Endodermal cell (in vitro differentiated cells): ENCODE measurements around the gene TMED4. TPM values are rescaled to one million over a fixed set of nuclear protein-coding genes. Genes with fewer than 3 reads are reported as not detected.

Source experiments
- DNase-seq: peaks from one replicate; pipeline ENCODE4 v3.0.0-alpha.2; 2017
- H3K27ac ChIP-seq: 2 replicates; pipeline ENCODE4 v1.5.1; 2013; ENCODE audit warnings: mild to moderate bottlenecking, low read depth, low read length, moderate library complexity
- H3K27me3 ChIP-seq: 2 replicates; pipeline ENCODE4 v1.6.1; 2013; ENCODE audit warnings: mild to moderate bottlenecking, low read length, moderate library complexity; ENCODE audit not compliant: insufficient read depth, control insufficient read depth, poor library complexity, severe bottlenecking
- H3K36me3 ChIP-seq: 2 replicates; pipeline ENCODE4 v1.7.0; 2013; ENCODE audit warnings: mild to moderate bottlenecking, low read length, moderate library complexity; ENCODE audit not compliant: control insufficient read depth, insufficient read depth
- H3K4me1 ChIP-seq: one replicate; pipeline ENCODE4 v1.7.0; 2013; ENCODE audit warnings: low read length; ENCODE audit not compliant: control insufficient read depth, insufficient read depth
- H3K4me3 ChIP-seq: 2 replicates; pipeline ENCODE4 v1.5.1; 2013; ENCODE audit warnings: mild to moderate bottlenecking, low read length, moderate library complexity
- H3K9ac ChIP-seq: 2 replicates; pipeline ENCODE4 v1.6.1; 2013; ENCODE audit warnings: mild to moderate bottlenecking, low read length, moderate library complexity; ENCODE audit not compliant: poor library complexity, severe bottlenecking; ENCODE audit errors: extremely low read depth
- H3K9me3 ChIP-seq: 2 replicates; pipeline ENCODE4 v1.6.1; 2013; ENCODE audit warnings: mild to moderate bottlenecking, low read length, moderate library complexity; ENCODE audit not compliant: control insufficient read depth
- H3K27ac Mint-ChIP-seq: 2 replicates; pipeline ENCODE4 v1.8.0; 2020; ENCODE audit warnings: mixed read lengths
- H3K27me3 Mint-ChIP-seq: 2 replicates; pipeline ENCODE4 v1.8.0; 2021; ENCODE audit warnings: mild to moderate bottlenecking, mixed read lengths; ENCODE audit not compliant: insufficient read depth
- H3K36me3 Mint-ChIP-seq: 2 replicates; pipeline ENCODE4 v1.8.0; 2020; ENCODE audit warnings: low read depth, mixed read lengths
- H3K4me1 Mint-ChIP-seq: 2 replicates; pipeline ENCODE4 v1.8.0; 2020; ENCODE audit warnings: mixed read lengths
- H3K4me3 Mint-ChIP-seq: 2 replicates; pipeline ENCODE4 v1.8.0; 2020; ENCODE audit warnings: mild to moderate bottlenecking, moderate library complexity, mixed read lengths
- H3K9me3 Mint-ChIP-seq: 2 replicates; pipeline ENCODE4 v1.8.0; 2020; ENCODE audit warnings: mild to moderate bottlenecking, mixed read lengths
- CTCF ChIP-seq: fragments of 200-600 bp; sonication (generic); conservative IDR thresholded peaks from 2 replicates; pipeline ENCODE4 v1.5.0; 2021; ENCODE audit warnings: antibody characterized with exemption, mild to moderate bottlenecking
- WGBS, 2 experiments: methylation state at CpG; one replicate each; pipeline versions ENCODE4 v1.1.5 to v1.1.7; 2013; ENCODE audit warnings: missing lambda C conversion rate in 2 of 2, mixed read lengths in 1 of 2; ENCODE audit not compliant: insufficient coverage in 1 of 2, insufficient read length in 1 of 2; 5-methylcytosine and 5-hydroxymethylcytosine counted together
- long read RNA-seq, 4 experiments: library from polyadenylated mRNA in 2 of 4; library from RNA in 1 of 4; library from capped mRNA in 1 of 4; stranded (forward) in 3 of 4; unstranded in 1 of 4; transcript quantifications; one replicate each; pipeline ENCODE4 v2.0.0, GENCODE V29; 2020 to 2021; ENCODE audit warnings: inconsistent platforms in 1 of 4
- polyA plus RNA-seq, 2 experiments: library from polyadenylated mRNA; stranded (reverse); fragments of 50-300 nt; gene quantifications; one replicate each; pipeline ENCODE4 v1.2.3, GENCODE V29; 2013
- total RNA-seq, 2 donors: library from RNA; stranded (reverse); fragmentation: NEBNext Ultra II Directional in 1 of 2; extraction: Animal tissue kit (Norgen Biotek cat#: 25700) in 1 of 2; gene quantifications; 2 replicates in 1 of 2; 3 replicates in 1 of 2; pipeline ENCODE4 v1.2.1, GENCODE V29; 2021

The TMED4 gene
- 100 to 1,000 TPM in 1 of 2 donors, 10 to 100 TPM in 1; 75.4 to 109 TPM for total RNA-seq
- polyA plus RNA-seq (2013, experiment 1 of 2): 105 TPM
- polyA plus RNA-seq (2013, experiment 2 of 2): 95.6 TPM
- long read RNA-seq, experiment 1, partial matches to known transcripts: 2 of 26 reads
- long read RNA-seq, experiment 1, other reads (novel, unspliced or antisense): 24 of 26 reads
- long read RNA-seq, experiment 2, transcript TMED4-203 (5 exons, 2,322 nt): major isoform, 166 of 191 reads
- long read RNA-seq, experiment 2, transcript TMED4-205 (4 exons, 1,755 nt): minor isoform, 10 of 191 reads
- long read RNA-seq, experiment 2, partial matches to known transcripts: 1 of 191 reads
- long read RNA-seq, experiment 2, other reads (novel, unspliced or antisense): 10 of 191 reads
- long read RNA-seq, experiment 3, transcript TMED4-203 (5 exons, 2,322 nt): major isoform, 161 of 201 reads
- long read RNA-seq, experiment 3, transcript TMED4-205 (4 exons, 1,755 nt): minor isoform, 18 of 201 reads
- long read RNA-seq, experiment 3, partial matches to known transcripts: 6 of 201 reads
- long read RNA-seq, experiment 3, other reads (novel, unspliced or antisense): 12 of 201 reads
- long read RNA-seq, experiment 4, transcript TMED4-203 (5 exons, 2,322 nt): major isoform, 54 of 64 reads
- long read RNA-seq, experiment 4, partial matches to known transcripts: 0 of 64 reads
- long read RNA-seq, experiment 4, other reads (novel, unspliced or antisense): 5 of 64 reads

GRCh38 chr7:44581879-44582603 lies at the start of gene TMED4:
TSS of gene TMED4 (minus strand) at chr7:44582231. CDS start at chr7:44582206, 25 bp downstream.
- Mint-ChIP-seq H3K36me3 (peaks cover 27% of the 10 kb centered on the region), H3K27ac (peak within 1 kb of the TSS; percentile 97), H3K4me1 (peaks cover 7% of the 10 kb centered on the region), H3K27me3 (peaks cover 3% of the 10 kb centered on the region), H3K9me3 (no peaks in the 10 kb centered on the region), H3K4me3 (peak within 1 kb of the TSS; percentile 81)
- Histone ChIP-seq H3K9me3 (no peaks in the 10 kb centered on the region), H3K36me3 (peaks cover 26% of the 10 kb centered on the region), H3K4me3 (peak within 1 kb of the TSS; percentile 97), H3K9ac (peak within 1 kb of the TSS; percentile 83), H3K27me3 (no peaks in the 10 kb centered on the region), H3K27ac (peak within 1 kb of the TSS; percentile 85), H3K4me1 (no peaks in the 10 kb centered on the region)
- DNase-seq: peak; percentile 100
- 0 to 1% methylated on average over 26 to 71 of the region's 71 CpGs for WGBS, 2 experiments
- no peak for TF ChIP-seq CTCF

- no peaks in the 10 kb centered on the region for H3K27me3 ChIP-seq
- H3K4me3 ChIP-seq: no peak overlapping the region
- Mint-ChIP-seq H3K36me3 (peaks cover 17% of the 10 kb centered on the region), H3K4me3 (no peak overlapping the region), H3K27ac (peak overlapping the region; percentile 10), H3K9me3 (no peaks in the 10 kb centered on the region), H3K4me1 (peaks cover 22% of the 10 kb centered on the region), H3K27me3 (no peaks in the 10 kb centered on the region)
- no peaks in the 10 kb centered on the region for H3K4me1 ChIP-seq
- H3K9me3 ChIP-seq: no peaks in the 10 kb centered on the region
- no peak for DNase-seq
- H3K27ac ChIP-seq: peak overlapping the region; percentile 16
- no peak overlapping the region for H3K9ac ChIP-seq
- 84 to 86% methylated on average over 4 to 5 of the region's 6 CpGs for WGBS, 2 experiments
- H3K36me3 ChIP-seq: peaks cover 3% of the 10 kb centered on the region
- no peak for TF ChIP-seq CTCF
Measured at GRCh38 chr7:44631458-44632115, 49.6 kb upstream of the TMED4 start.
